ENCODE results near the gene SH2D5.

The SH2D5 gene

GRCh38 chr1:20701446-20701845 lies 31.1 kb downstream of the SH2D5 start:
- no peak for DNase-seq
- intact Hi-C loops (cut with DNase I), result no loop called here

- intact Hi-C loops (cut with DNase I), result no loop called here
- DNase-seq, result peak in 1 of 42 donors; percentile 1
Measured at GRCh38 chr1:20700636-20701215, 31.8 kb downstream of the SH2D5 start.

- intact Hi-C loops (cut with DNase I), result loop anchor here (5.0 kb wide), 1 partner anchor 498 kb away; no protein-coding TSS in a partner anchor
- DNase-seq, result no peak
Measured at GRCh38 chr1:20699558-20699957, 32.9 kb downstream of the SH2D5 start.

GRCh38 chr1:20698195-20698910 lies 34.1 kb downstream of the SH2D5 start:
- intact Hi-C loops (cut with DNase I), result loop anchor here (5.0 kb wide), 1 partner anchor 499 kb away; no protein-coding TSS in a partner anchor
- no peak for DNase-seq

- intact Hi-C loops (cut with DNase I), result loop anchor here (5.0 kb wide), 1 partner anchor 500 kb away; no protein-coding TSS in a partner anchor
- no peak for DNase-seq
Measured at GRCh38 chr1:20697563-20697962, 34.9 kb downstream of the SH2D5 start.

- DNase-seq, result peak; percentile 56 to 90 (median 82)
- intact Hi-C loops (cut with DNase I), result loop anchor here (5.0 kb wide), 1 partner anchor 501 kb away; no protein-coding TSS in a partner anchor
Measured at GRCh38 chr1:20696397-20697333, 35.8 kb downstream of the SH2D5 start.

- intact Hi-C loops (cut with DNase I), result loop anchor here (5.0 kb wide), 1 partner anchor 502 kb away; no protein-coding TSS in a partner anchor
- peak in 14 of 42 donors; percentile 19 to 72 (median 43) for DNase-seq
Measured at GRCh38 chr1:20695515-20695914, 37.0 kb downstream of the SH2D5 start.

GRCh38 chr1:20693623-20694022 lies 38.9 kb downstream of the SH2D5 start:
- intact Hi-C loops (cut with DNase I), result no loop called here
- no peak for DNase-seq

- intact Hi-C loops (cut with DNase I), result no loop called here
- no peak for DNase-seq
Measured at GRCh38 chr1:20691872-20692271, 40.6 kb downstream of the SH2D5 start.

GRCh38 chr1:20689645-20690056 lies 42.9 kb downstream of the SH2D5 start:
- intact Hi-C loops (cut with DNase I), result no loop called here
- no peak for DNase-seq

GRCh38 chr1:20686883-20687725 lies 45.4 kb downstream of the SH2D5 start:
- intact Hi-C loops (cut with DNase I), result no loop called here
- DNase-seq, result no peak

- no peak for DNase-seq
- intact Hi-C loops (cut with DNase I), result no loop called here
Measured at GRCh38 chr1:20685741-20686140, 46.8 kb downstream of the SH2D5 start.

- intact Hi-C loops (cut with DNase I), result no loop called here
- DNase-seq, result peak in 37 of 42 donors; percentile 18 to 84 (median 59)
Measured at GRCh38 chr1:20685099-20685662, 47.3 kb downstream of the SH2D5 start.

GRCh38 chr1:20684651-20685050 lies 47.9 kb downstream of the SH2D5 start:
- intact Hi-C loops (cut with DNase I), result no loop called here
- no peak for DNase-seq

GRCh38 chr1:20684050-20684620 lies 48.4 kb downstream of the SH2D5 start:
- DNase-seq, result no peak
- intact Hi-C loops (cut with DNase I), result no loop called here

GRCh38 chr1:20683614-20684013 lies 48.9 kb downstream of the SH2D5 start:
- intact Hi-C loops (cut with DNase I), result no loop called here
- DNase-seq, result no peak

- peak in 22 of 42 donors; percentile 18 to 59 (median 40) for DNase-seq
- intact Hi-C loops (cut with DNase I), result no loop called here
Measured at GRCh38 chr1:20682571-20683236, 49.8 kb downstream of the SH2D5 start.
